ENCODE results near the gene CLSTN2. TPM values are rescaled to one million over a fixed set of nuclear protein-coding genes. Genes with fewer than 3 reads are reported as not detected.

The CLSTN2 gene
- total RNA-seq, 2 donors from 2014 or later: 0.08 TPM; not detected in 1

- Mint-ChIP-seq H3K27me3 (peaks cover 3% of the 10 kb centered on the region), H3K4me1 (peaks cover 4% of the 10 kb centered on the region), H3K27ac (no peak overlapping the region), H3K4me3 (no peak overlapping the region), H3K9me3 (no peaks in the 10 kb centered on the region), H3K36me3 (ENCODE audit: low read depth) (no peaks in the 10 kb centered on the region)
- no peak for ATAC-seq (replicated peaks)
Observed at GRCh38 chr3:140384028-140384771, 449.2 kb downstream of the CLSTN2 start.

GRCh38 chr3:140384876-140385275 is 449.9 kb downstream of the CLSTN2 start:
- peaks cover 3% of the 10 kb centered on the region for H3K27me3 Mint-ChIP-seq
- no peak overlapping the region for H3K27ac Mint-ChIP-seq
- no peak for ATAC-seq (replicated peaks)

GRCh38 chr3:140386357-140387100 is 451.5 kb downstream of the CLSTN2 start:
- H3K9me3 Mint-ChIP-seq: no peaks in the 10 kb centered on the region
- no peaks in the 10 kb centered on the region for H3K36me3 Mint-ChIP-seq (ENCODE audit: low read depth)
- no peak overlapping the region for H3K27ac Mint-ChIP-seq
- H3K4me3 Mint-ChIP-seq: no peak overlapping the region
- peaks cover 4% of the 10 kb centered on the region for H3K4me1 Mint-ChIP-seq
- peaks cover 3% of the 10 kb centered on the region for H3K27me3 Mint-ChIP-seq
- no peak for ATAC-seq (replicated peaks)

More at GRCh38 chr3:140384876-140385275, 449.9 kb downstream of the CLSTN2 start:
- Mint-ChIP-seq H3K4me1 (peaks cover 4% of the 10 kb centered on the region), H3K36me3 (ENCODE audit: low read depth) (no peaks in the 10 kb centered on the region), H3K9me3 (no peaks in the 10 kb centered on the region), H3K4me3 (no peak overlapping the region)

DNA sequence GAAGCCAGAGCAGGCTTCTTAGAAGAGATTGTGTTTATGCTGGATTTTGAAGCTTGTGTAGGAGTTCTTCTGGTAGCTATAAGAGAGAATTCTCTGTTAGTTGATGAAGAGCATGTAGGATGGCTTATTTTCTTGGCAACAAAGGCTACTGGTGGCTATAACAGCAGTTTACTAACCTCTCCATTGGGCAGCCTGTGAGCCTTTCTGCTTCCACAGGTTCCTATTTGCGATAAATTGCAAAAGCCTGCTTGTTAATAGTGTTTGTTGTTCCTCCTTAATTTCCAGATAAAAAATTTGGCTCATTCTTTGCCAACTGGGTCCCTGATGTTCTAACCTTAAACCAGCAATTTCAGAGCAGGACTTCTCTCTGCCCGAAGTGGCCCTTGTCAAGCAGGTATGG is 452.3 kb downstream of the CLSTN2 start:
- no peak for ATAC-seq (replicated peaks)
- Mint-ChIP-seq H3K4me3 (no peak overlapping the region), H3K27me3 (peaks cover 3% of the 10 kb centered on the region), H3K27ac (no peak overlapping the region), H3K36me3 (ENCODE audit: low read depth) (no peaks in the 10 kb centered on the region), H3K4me1 (peaks cover 4% of the 10 kb centered on the region), H3K9me3 (no peaks in the 10 kb centered on the region)

- no peak overlapping the region for H3K4me3 Mint-ChIP-seq
- H3K27ac Mint-ChIP-seq: no peak overlapping the region
- H3K4me1 Mint-ChIP-seq: peaks cover 4% of the 10 kb centered on the region
- no peaks in the 10 kb centered on the region for H3K36me3 Mint-ChIP-seq (ENCODE audit: low read depth)
- H3K27me3 Mint-ChIP-seq: peaks cover 3% of the 10 kb centered on the region
- H3K9me3 Mint-ChIP-seq: no peaks in the 10 kb centered on the region
- ATAC-seq (replicated peaks): no peak
Observed at GRCh38 chr3:140388202-140388922, 453.4 kb downstream of the CLSTN2 start.

GRCh38 chr3:140391061-140391460 is 456.1 kb downstream of the CLSTN2 start:
- no peak overlapping the region for H3K27ac Mint-ChIP-seq
- no peak overlapping the region for H3K4me3 Mint-ChIP-seq
- no peak for ATAC-seq (replicated peaks)
- H3K9me3 Mint-ChIP-seq: no peaks in the 10 kb centered on the region
- peaks cover 4% of the 10 kb centered on the region for H3K4me1 Mint-ChIP-seq
- H3K27me3 Mint-ChIP-seq: peaks cover 3% of the 10 kb centered on the region
- H3K36me3 Mint-ChIP-seq (ENCODE audit: low read depth): no peaks in the 10 kb centered on the region

DNA sequence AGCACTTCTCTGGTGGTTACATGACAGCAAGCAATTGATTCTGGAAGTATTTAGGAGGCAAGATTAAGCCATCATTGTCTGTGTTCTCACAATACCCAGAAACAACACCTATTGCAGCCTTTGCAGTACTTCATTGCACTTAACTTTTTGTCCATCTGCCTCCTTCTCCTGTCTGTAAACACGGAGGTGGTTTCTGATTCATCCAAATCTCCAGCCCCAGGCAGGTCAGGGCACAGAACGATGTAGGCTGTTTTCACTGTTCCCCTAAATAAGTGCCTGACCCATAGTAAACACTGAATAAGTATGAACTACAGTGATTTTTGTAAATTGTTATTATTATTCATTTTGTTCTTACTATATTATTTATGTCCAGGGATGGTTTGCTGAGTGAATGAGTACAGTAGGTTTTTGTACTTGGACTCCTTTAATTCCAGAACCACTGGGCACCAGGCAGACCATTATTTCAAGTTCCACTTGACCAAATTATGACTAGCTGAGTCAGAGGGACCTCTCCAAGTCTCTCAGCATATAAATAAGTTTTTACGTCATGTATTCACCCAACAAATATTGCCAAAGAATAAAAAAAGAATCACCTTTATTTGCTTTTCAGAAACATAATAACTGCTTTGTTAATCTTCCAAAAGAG is 459.6 kb downstream of the CLSTN2 start:
- H3K27me3 Mint-ChIP-seq: no peaks in the 10 kb centered on the region
- no peaks in the 10 kb centered on the region for H3K9me3 Mint-ChIP-seq
- ATAC-seq (replicated peaks): no peak
- H3K4me3 Mint-ChIP-seq: no peak overlapping the region
- H3K36me3 Mint-ChIP-seq (ENCODE audit: low read depth): no peaks in the 10 kb centered on the region
- no peaks in the 10 kb centered on the region for H3K4me1 Mint-ChIP-seq
- no peak overlapping the region for H3K27ac Mint-ChIP-seq

- Mint-ChIP-seq H3K27ac (no peak overlapping the region), H3K9me3 (no peaks in the 10 kb centered on the region), H3K4me3 (no peak overlapping the region), H3K27me3 (no peaks in the 10 kb centered on the region), H3K4me1 (no peaks in the 10 kb centered on the region), H3K36me3 (ENCODE audit: low read depth) (no peaks in the 10 kb centered on the region)
- no peak for ATAC-seq (replicated peaks)
Observed at GRCh38 chr3:140395134-140396075, 460.4 kb downstream of the CLSTN2 start.

GRCh38 chr3:140396110-140396509 is 461.1 kb downstream of the CLSTN2 start:
- Mint-ChIP-seq H3K9me3 (no peaks in the 10 kb centered on the region), H3K27me3 (no peaks in the 10 kb centered on the region), H3K36me3 (ENCODE audit: low read depth) (no peaks in the 10 kb centered on the region), H3K27ac (no peak overlapping the region), H3K4me3 (no peak overlapping the region), H3K4me1 (no peaks in the 10 kb centered on the region)
- no peak for ATAC-seq (replicated peaks)

- Mint-ChIP-seq H3K27ac (no peak overlapping the region), H3K4me1 (no peaks in the 10 kb centered on the region), H3K9me3 (no peaks in the 10 kb centered on the region), H3K27me3 (no peaks in the 10 kb centered on the region), H3K4me3 (no peak overlapping the region), H3K36me3 (ENCODE audit: low read depth) (no peaks in the 10 kb centered on the region)
- no peak for ATAC-seq (replicated peaks)
Observed at GRCh38 chr3:140397847-140398246, 462.9 kb downstream of the CLSTN2 start.

DNA sequence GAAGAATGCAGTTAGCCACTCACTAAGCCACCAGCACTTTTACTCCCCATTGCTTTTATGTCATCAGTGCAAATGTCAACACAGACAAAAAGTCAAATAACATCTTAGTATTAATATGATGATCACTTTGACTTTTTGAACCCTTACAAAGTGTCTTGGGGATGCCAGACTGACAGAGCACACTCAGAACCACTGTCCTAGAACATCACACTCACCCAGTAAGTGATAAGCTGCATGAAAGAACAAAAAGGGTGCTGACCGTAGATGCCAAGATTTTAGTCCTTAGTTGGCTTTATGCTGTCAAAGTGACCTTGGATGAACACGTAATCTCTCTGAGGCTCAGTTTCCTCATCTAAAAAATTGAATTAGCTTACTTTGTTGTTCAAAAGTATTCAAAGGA is 463.4 kb downstream of the CLSTN2 start:
- no peak for ATAC-seq (replicated peaks)
- Mint-ChIP-seq H3K4me3 (no peak overlapping the region), H3K9me3 (no peaks in the 10 kb centered on the region), H3K36me3 (ENCODE audit: low read depth) (no peaks in the 10 kb centered on the region), H3K27ac (no peak overlapping the region), H3K4me1 (no peaks in the 10 kb centered on the region), H3K27me3 (no peaks in the 10 kb centered on the region)

DNA sequence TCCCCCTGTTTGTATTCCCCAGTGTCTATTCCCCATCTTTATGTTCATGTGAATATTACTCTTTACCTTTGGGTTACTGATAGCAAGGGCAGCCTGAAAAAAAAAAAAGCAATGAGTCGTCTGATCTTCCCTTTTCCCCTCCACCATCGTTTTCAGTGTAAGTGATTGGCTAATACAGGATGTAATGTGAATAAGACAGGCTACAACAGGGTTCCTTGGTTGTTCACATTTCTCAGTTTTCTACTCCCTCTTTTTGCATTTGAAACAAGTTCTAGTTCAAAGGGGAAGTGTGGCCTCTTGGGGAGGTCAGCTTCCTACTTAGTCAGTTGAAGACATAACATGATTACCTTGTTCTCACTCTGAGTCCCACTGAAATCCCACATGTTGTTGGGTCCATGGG is 464.9 kb downstream of the CLSTN2 start:
- H3K4me3 Mint-ChIP-seq: no peak overlapping the region
- no peaks in the 10 kb centered on the region for H3K36me3 Mint-ChIP-seq (ENCODE audit: low read depth)
- no peak for ATAC-seq (replicated peaks)
- H3K27me3 Mint-ChIP-seq: peaks cover 5% of the 10 kb centered on the region
- H3K9me3 Mint-ChIP-seq: no peaks in the 10 kb centered on the region
- no peaks in the 10 kb centered on the region for H3K4me1 Mint-ChIP-seq
- no peak overlapping the region for H3K27ac Mint-ChIP-seq

GRCh38 chr3:140403079-140403478 is 468.1 kb downstream of the CLSTN2 start:
- Mint-ChIP-seq H3K4me3 (no peak overlapping the region), H3K9me3 (peaks cover 3% of the 10 kb centered on the region), H3K27me3 (peaks cover 5% of the 10 kb centered on the region), H3K27ac (no peak overlapping the region), H3K4me1 (no peaks in the 10 kb centered on the region), H3K36me3 (ENCODE audit: low read depth) (no peaks in the 10 kb centered on the region)
- no peak for ATAC-seq (replicated peaks)

Data from activated T-helper 17 cell treated with anti-CD3 and anti-CD28 coated beads, Interleukin-2, amount 50 U/mL, for 72 hours (primary cell).